Measurements from ENCODE around the gene CLVS2.

CLVS2 gene

DNA sequence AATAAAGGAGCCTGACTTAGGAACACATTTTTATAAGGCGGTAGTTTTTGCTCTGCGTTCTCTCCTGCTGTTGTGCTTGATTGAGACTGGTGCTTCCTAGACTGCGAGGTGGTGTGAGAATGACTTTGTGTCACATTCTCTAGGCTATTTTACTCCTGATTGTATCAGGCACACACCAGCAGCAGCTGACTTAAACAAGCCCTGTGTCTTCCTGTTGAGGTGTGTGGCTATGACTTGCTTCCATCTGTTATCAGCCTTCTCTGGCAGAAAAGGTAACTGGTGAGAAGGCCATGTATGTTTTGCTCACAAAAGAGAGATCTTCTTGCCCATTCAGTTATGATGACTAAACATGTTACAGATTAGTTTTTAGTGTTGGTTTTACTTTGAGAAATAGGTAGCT lies 43.4 kb downstream of the CLVS2 start:
- no peak for TF ChIP-seq TCF12 (IDR thresholded peaks at IDR 0.05; ENCODE audit: low read depth)
- TF ChIP-seq YY1 (IDR thresholded peaks at IDR 0.05; ENCODE audit: low read depth), result no peak

DNA sequence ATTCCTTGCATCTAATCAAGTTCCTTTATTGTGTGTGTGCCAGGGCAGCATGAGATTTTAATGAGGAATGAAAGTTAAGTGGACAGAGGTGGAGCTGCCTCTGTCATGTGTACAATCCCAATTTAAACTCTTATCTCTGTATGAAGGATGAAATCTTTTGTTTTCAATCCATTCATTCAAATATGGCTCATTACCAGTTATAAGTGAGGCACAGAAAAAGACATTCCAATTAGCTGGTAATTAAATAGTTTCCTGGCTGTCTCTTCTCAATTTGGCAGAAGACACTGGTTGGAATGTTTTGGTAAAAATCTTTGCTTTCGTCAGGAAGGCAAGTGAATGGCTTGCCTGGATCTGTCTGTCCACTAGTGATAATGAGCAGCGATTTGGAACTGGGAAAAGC lies 46.4 kb downstream of the CLVS2 start:
- TF ChIP-seq TEAD4 (IDR thresholded peaks at IDR 0.05), result no peak
- TF ChIP-seq, protein P1, sequence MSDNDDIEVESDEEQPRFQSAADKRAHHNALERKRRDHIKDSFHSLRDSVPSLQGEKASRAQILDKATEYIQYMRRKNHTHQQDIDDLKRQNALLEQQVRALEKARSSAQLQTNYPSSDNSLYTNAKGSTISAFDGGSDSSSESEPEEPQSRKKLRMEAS (IDR thresholded peaks at IDR 0.05), result no peak

DNA sequence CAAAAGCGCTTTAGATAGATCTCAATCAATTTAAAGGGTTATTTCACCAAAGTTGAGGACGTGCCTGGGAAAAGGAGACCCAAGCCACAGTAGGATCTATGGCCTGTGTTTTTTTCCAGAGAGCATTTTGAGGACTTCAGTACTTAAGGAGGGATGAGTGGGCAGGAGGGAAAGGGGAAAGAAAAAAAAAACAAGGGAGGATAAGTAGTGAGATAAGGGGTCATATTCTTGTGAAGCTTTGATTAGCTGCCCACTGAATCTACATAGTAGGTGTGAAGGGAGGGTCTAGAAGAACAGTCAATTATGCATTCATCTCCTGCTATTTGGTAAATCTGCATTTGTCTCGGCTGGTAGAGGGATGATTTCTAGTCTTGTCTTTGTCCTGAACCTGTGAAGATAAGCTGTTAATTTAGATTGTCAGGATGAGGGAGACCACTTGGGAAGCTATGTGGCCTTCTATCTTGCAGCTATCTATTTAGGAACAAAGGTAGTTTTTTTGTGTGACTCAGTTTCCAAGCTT lies 48.4 kb downstream of the CLVS2 start:
- TF ChIP-seq TAF1 (IDR thresholded peaks at IDR 0.05; ENCODE audit: low read depth) (no peak), TCF12 (IDR thresholded peaks at IDR 0.05; ENCODE audit: low read depth) (no peak), ZBTB7A (IDR thresholded peaks at IDR 0.05; ENCODE audit: low read depth) (no peak), NFIC (IDR thresholded peaks at IDR 0.05) (no peak), EGR1 (IDR thresholded peaks at IDR 0.05) (no peak), TEAD4 (IDR thresholded peaks at IDR 0.05) (no peak), CEBPB (IDR thresholded peaks at IDR 0.05) (no peak), CREB1 (IDR thresholded peaks at IDR 0.05; ENCODE audit: low read depth) (no peak)

DNA sequence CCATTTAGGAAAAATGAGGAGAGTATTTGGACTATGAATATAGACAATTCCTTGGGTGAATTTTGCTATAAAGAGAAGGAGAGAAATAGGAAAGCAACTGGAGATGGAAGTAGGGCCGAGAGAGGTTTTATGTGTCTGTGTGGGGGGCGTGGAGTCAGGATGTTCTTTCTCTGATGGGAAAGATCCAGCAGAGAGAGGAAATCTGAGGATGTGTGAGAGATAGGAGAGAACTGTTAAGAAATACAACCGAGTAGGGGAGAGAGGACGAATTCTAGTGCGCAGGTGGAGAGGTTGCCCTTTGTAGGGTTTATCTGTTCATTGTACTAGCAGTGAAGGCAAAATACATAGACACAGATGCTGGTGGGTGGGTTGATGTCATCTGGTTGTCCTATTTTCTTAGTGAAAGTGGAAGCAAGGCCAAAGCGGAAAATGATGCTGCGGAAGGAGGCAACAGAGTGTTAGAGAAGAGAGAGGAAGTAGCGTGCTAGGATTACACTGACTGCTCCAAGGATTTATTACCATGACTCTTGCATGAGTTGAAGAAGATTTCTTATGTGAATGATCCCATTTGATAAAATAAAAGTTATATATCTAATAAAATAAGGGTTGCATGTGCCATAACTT lies 57.7 kb downstream of the CLVS2 start:
- TF ChIP-seq CREB1 (IDR thresholded peaks at IDR 0.05; ENCODE audit: low read depth) (no peak), TEAD4 (IDR thresholded peaks at IDR 0.05) (no peak), RAD21 (IDR thresholded peaks at IDR 0.05; ENCODE audit: low read depth) (no peak), TCF12 (IDR thresholded peaks at IDR 0.05; ENCODE audit: low read depth) (no peak), FOXM1 (IDR thresholded peaks at IDR 0.05; ENCODE audit: borderline replicate concordance, low read depth) (no peak), NFIC (IDR thresholded peaks at IDR 0.05) (no peak), ZBTB7A (IDR thresholded peaks at IDR 0.05; ENCODE audit: low read depth) (no peak), EP300 (IDR thresholded peaks at IDR 0.05; ENCODE audit: borderline replicate concordance) (no peak), TAF1 (IDR thresholded peaks at IDR 0.05; ENCODE audit: low read depth) (no peak), CEBPB (IDR thresholded peaks at IDR 0.05) (no peak), EGR1 (IDR thresholded peaks at IDR 0.05) (no peak), YY1 (IDR thresholded peaks at IDR 0.05; ENCODE audit: low read depth) (no peak)
- TF ChIP-seq, protein P2, sequence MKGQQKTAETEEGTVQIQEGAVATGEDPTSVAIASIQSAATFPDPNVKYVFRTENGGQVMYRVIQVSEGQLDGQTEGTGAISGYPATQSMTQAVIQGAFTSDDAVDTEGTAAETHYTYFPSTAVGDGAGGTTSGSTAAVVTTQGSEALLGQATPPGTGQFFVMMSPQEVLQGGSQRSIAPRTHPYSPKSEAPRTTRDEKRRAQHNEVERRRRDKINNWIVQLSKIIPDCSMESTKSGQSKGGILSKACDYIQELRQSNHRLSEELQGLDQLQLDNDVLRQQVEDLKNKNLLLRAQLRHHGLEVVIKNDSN (IDR thresholded peaks at IDR 0.05), result no peak
- TF ChIP-seq, protein P1 (IDR thresholded peaks at IDR 0.05), result no peak
- TF ChIP-seq, protein P3, sequence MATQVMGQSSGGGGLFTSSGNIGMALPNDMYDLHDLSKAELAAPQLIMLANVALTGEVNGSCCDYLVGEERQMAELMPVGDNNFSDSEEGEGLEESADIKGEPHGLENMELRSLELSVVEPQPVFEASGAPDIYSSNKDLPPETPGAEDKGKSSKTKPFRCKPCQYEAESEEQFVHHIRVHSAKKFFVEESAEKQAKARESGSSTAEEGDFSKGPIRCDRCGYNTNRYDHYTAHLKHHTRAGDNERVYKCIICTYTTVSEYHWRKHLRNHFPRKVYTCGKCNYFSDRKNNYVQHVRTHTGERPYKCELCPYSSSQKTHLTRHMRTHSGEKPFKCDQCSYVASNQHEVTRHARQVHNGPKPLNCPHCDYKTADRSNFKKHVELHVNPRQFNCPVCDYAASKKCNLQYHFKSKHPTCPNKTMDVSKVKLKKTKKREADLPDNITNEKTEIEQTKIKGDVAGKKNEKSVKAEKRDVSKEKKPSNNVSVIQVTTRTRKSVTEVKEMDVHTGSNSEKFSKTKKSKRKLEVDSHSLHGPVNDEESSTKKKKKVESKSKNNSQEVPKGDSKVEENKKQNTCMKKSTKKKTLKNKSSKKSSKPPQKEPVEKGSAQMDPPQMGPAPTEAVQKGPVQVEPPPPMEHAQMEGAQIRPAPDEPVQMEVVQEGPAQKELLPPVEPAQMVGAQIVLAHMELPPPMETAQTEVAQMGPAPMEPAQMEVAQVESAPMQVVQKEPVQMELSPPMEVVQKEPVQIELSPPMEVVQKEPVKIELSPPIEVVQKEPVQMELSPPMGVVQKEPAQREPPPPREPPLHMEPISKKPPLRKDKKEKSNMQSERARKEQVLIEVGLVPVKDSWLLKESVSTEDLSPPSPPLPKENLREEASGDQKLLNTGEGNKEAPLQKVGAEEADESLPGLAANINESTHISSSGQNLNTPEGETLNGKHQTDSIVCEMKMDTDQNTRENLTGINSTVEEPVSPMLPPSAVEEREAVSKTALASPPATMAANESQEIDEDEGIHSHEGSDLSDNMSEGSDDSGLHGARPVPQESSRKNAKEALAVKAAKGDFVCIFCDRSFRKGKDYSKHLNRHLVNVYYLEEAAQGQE (IDR thresholded peaks at IDR 0.05; ENCODE audit: low read depth), result no peak

DNA sequence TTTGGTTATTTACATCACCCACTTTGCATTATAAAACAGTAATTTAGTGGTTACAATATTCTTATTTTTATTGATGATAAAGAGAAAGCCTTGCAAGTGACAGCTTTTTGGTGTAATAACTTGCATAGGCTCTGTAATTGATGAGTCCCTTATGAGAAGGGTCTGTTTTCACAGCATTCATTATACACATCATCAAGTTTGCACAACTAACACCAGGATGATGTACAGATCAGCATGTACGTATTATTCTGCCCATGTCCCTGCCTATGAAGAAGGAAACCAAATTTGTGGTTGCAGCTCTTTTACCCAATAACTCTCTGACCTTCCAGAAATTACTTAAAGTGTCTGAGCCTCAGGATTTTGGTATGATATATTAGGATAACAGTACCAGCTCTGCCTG lies 59.2 kb downstream of the CLVS2 start:
- TF ChIP-seq TEAD4 (IDR thresholded peaks at IDR 0.05) (no peak), RAD21 (IDR thresholded peaks at IDR 0.05; ENCODE audit: low read depth) (no peak), NFIC (IDR thresholded peaks at IDR 0.05) (no peak), TAF1 (IDR thresholded peaks at IDR 0.05; ENCODE audit: low read depth) (no peak), CREB1 (IDR thresholded peaks at IDR 0.05; ENCODE audit: low read depth) (no peak), FOXM1 (IDR thresholded peaks at IDR 0.05; ENCODE audit: borderline replicate concordance, low read depth) (no peak), EP300 (IDR thresholded peaks at IDR 0.05; ENCODE audit: borderline replicate concordance) (no peak), YY1 (IDR thresholded peaks at IDR 0.05; ENCODE audit: low read depth) (no peak), EGR1 (IDR thresholded peaks at IDR 0.05) (no peak), CEBPB (IDR thresholded peaks at IDR 0.05) (no peak), ZBTB7A (IDR thresholded peaks at IDR 0.05; ENCODE audit: low read depth) (no peak), TCF12 (IDR thresholded peaks at IDR 0.05; ENCODE audit: low read depth) (no peak)
- TF ChIP-seq, protein P3 (IDR thresholded peaks at IDR 0.05; ENCODE audit: low read depth), result no peak
- TF ChIP-seq, protein P2 (IDR thresholded peaks at IDR 0.05), result no peak
- TF ChIP-seq, protein P1 (IDR thresholded peaks at IDR 0.05), result no peak

DNA sequence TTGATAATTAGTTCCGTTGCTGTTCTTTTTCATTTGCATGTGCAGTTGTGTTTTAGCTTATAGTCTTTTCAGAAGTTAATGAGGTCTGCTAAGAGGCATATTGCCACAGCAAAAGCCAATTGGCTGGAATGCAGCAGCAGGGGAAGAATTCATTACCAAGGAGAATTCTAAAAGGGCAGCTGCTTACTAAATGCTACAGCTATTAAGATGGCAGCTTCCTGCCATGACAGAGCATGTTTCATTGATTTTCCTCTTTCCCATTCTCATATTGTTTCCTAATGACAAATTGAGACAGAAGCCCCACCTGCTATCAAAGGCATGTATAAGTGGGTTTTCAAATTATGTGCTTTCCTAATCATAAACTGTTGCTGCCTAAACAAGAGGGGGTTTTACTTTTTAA lies 66.6 kb downstream of the CLVS2 start:
- TF ChIP-seq TEAD4 (IDR thresholded peaks at IDR 0.05), result no peak
- no peak for TF ChIP-seq CREB1 (IDR thresholded peaks at IDR 0.05; ENCODE audit: low read depth)

Data from Ishikawa (cell line).